Fibroblast of lung (primary cell): ENCODE measurements around the gene STK32C.

ENCODE experiments used
- CTCF ChIP-seq, 2 donors: IDR thresholded peaks in 1 of 2; conservative IDR thresholded peaks in 1 of 2; 1 replicate in 1 of 2; 2 replicates in 1 of 2; pipeline ENCODE4 v1.5.1; 2011 to 2012; ENCODE audit warnings: low read length in 2 of 2, control low read depth in 1 of 2, inconsistent platforms in 1 of 2, low read depth in 1 of 2, mild to moderate bottlenecking in 1 of 2
- EZH2 ChIP-seq: IDR thresholded peaks from 2 replicates; pipeline ENCODE4 v1.5.1; 2012; ENCODE audit warnings: low read length, control low read depth, mild to moderate bottlenecking; ENCODE audit errors: missing control alignments

DNA sequence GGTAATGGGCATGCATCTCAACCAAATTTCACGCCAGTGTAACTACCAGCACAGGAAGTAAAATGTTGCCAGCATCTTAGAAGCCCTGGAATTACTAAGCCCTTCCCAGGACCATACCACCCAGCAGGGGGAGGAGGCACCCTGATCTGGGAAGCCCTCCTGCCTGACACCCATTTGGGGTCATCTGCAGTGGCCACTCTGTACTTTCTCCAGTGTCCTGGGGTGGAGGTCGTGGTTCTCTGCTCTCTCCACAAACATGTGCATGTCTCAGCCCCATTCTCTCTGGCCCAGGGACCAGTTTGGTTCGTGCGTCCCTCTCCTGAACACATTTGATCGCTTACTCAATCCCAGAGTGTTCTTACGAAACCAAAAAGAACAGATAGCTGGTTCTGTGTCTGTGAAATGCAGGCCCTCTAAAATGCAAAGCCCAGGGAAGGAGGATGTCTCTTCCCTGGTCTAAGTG is 14.9 kb upstream of the STK32C start:
- TF ChIP-seq CTCF (conservative IDR thresholded peaks at IDR 0.05 in 1 of 2, IDR thresholded peaks at IDR 0.05 in 1 of 2; ENCODE audit: low read depth in 1 of 2, low read length in 2 of 2) (peak; percentile 32 to 61), EZH2 (no peak)
